Smooth muscle cell (in vitro differentiated cells): Measurements from ENCODE around the gene MAST2. TPM values are rescaled to one million over a fixed set of nuclear protein-coding genes. Genes with fewer than 3 reads are reported as not detected.

Source experiments
- DNase-seq: peaks from one replicate; lab custom pipeline; 2025; ENCODE audit not compliant: unreplicated experiment; lab: John Stamatoyannopoulos, UW
- H2AFZ ChIP-seq: fragments of 200-600 bp; sonication (generic); 2 replicates; pipeline ENCODE4 v1.6.0; 2016; ENCODE audit warnings: antibody characterized with exemption, low read depth, mild to moderate bottlenecking
- H3F3A ChIP-seq: fragments of 200-600 bp; sonication (generic); 2 replicates; pipeline ENCODE4 v1.6.0; 2017; ENCODE audit warnings: antibody characterized with exemption, low read depth
- H3K27ac ChIP-seq: fragments of 200-600 bp; sonication (generic); 2 replicates; pipeline ENCODE4 v1.5.1; 2016; ENCODE audit warnings: low read depth, mild to moderate bottlenecking
- H3K27me3 ChIP-seq: fragments of 200-600 bp; sonication (generic); 2 replicates; pipeline ENCODE4 v1.6.1; 2016; ENCODE audit warnings: low read depth, mild to moderate bottlenecking
- H3K36me3 ChIP-seq: fragments of 200-600 bp; sonication (generic); 2 replicates; pipeline ENCODE4 v1.5.1; 2016; ENCODE audit warnings: low read depth
- H3K4me1 ChIP-seq: fragments of 200-600 bp; sonication (generic); 2 replicates; pipeline ENCODE4 v1.5.1; 2016; ENCODE audit warnings: low read depth
- H3K4me2 ChIP-seq: fragments of 200-600 bp; sonication (generic); 2 replicates; pipeline ENCODE4 v1.6.0; 2016; ENCODE audit warnings: mild to moderate bottlenecking
- H3K4me3 ChIP-seq: fragments of 200-600 bp; sonication (generic); 2 replicates; pipeline ENCODE4 v1.5.1; 2016; ENCODE audit warnings: mild to moderate bottlenecking
- H3K79me2 ChIP-seq: fragments of 200-600 bp; sonication (generic); 2 replicates; pipeline ENCODE4 v1.6.0; 2016; ENCODE audit warnings: low read depth, mild to moderate bottlenecking
- H3K9ac ChIP-seq: fragments of 200-600 bp; sonication (generic); 2 replicates; pipeline ENCODE4 v1.6.0; 2016; ENCODE audit warnings: low read depth
- H3K9me3 ChIP-seq: fragments of 200-600 bp; sonication (generic); replicated peaks from 2 replicates; pipeline ENCODE4 v1.5.1; 2016; ENCODE audit warnings: low read depth
- H4K20me1 ChIP-seq: fragments of 200-600 bp; sonication (generic); 2 replicates; pipeline ENCODE4 v1.6.0; 2016; ENCODE audit warnings: low read depth
- WGBS: methylation state at CpG from one replicate; pipeline ENCODE4 v1.1.7; 2016; ENCODE audit warnings: low lambda C conversion rate; 5-methylcytosine and 5-hydroxymethylcytosine counted together
- polyA plus RNA-seq: library from polyadenylated mRNA; unstranded; fragments of >200 nt; fragmentation: Nextera tagmentation; extraction: Ambion mirVana; gene quantifications from 2 replicates; pipeline ENCODE4 v1.2.1, GENCODE V29; 2016
- total RNA-seq: library from RNA; depleted of rRNA; stranded (reverse); fragments of >200 nt; gene quantifications from 2 replicates; pipeline ENCODE4 v1.2.3, GENCODE V29; 2014
- TF ChIP-seq, protein P1 (sequence below): fragments of 200-600 bp; sonication (generic); IDR thresholded peaks from 2 replicates; pipeline ENCODE4 v1.5.1; 2017; ENCODE audit warnings: borderline replicate concordance, mild to moderate bottlenecking, antibody characterized with exemption; ENCODE audit not compliant: insufficient read depth, poor library complexity, severe bottlenecking

Gene MAST2
- total and polyA plus RNA-seq, 2 experiments from 2014 or later: 18.4 to 26.2 TPM

DNA sequence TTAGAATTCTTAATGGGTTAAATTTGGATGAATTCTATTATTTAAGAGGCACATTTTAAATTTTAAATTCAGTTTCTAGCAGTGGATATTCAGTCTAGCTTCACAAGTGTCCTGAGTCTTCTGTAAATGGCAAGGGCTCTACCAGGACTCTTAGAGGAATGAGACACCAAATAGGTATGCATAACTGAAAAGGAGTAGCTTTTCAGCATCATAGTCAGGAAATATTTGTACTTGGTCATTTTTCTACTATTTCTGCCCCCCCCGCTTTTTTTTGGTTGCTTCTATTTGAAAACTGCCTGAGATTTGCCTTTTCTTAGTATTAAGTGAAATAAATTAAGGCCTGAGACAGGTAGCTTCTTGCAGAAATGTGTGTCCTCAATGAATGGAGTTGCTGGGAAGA, 80.2 kb downstream of the MAST2 start:
- H3K4me2 ChIP-seq: no peak overlapping the region
- no peak for DNase-seq
- peaks cover 6% of the 10 kb centered on the region for H3K4me1 ChIP-seq
- H3K9me3 ChIP-seq: no peaks in the 10 kb centered on the region
- H3K9ac ChIP-seq: no peak overlapping the region
- no peaks in the 10 kb centered on the region for H3K36me3 ChIP-seq
- 75% methylated on average over 1 of the region's 1 CpG for WGBS
- H3F3A ChIP-seq: peaks cover 4% of the 10 kb centered on the region
- H3K4me3 ChIP-seq: no peak overlapping the region
- H4K20me1 ChIP-seq: no peaks in the 10 kb centered on the region
- H3K27me3 ChIP-seq: no peaks in the 10 kb centered on the region
- TF ChIP-seq, protein P1, sequence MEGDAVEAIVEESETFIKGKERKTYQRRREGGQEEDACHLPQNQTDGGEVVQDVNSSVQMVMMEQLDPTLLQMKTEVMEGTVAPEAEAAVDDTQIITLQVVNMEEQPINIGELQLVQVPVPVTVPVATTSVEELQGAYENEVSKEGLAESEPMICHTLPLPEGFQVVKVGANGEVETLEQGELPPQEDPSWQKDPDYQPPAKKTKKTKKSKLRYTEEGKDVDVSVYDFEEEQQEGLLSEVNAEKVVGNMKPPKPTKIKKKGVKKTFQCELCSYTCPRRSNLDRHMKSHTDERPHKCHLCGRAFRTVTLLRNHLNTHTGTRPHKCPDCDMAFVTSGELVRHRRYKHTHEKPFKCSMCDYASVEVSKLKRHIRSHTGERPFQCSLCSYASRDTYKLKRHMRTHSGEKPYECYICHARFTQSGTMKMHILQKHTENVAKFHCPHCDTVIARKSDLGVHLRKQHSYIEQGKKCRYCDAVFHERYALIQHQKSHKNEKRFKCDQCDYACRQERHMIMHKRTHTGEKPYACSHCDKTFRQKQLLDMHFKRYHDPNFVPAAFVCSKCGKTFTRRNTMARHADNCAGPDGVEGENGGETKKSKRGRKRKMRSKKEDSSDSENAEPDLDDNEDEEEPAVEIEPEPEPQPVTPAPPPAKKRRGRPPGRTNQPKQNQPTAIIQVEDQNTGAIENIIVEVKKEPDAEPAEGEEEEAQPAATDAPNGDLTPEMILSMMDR: no peak
- no peak overlapping the region for H2AFZ ChIP-seq
- H3K79me2 ChIP-seq: peaks cover 7% of the 10 kb centered on the region
- no peak overlapping the region for H3K27ac ChIP-seq

DNA sequence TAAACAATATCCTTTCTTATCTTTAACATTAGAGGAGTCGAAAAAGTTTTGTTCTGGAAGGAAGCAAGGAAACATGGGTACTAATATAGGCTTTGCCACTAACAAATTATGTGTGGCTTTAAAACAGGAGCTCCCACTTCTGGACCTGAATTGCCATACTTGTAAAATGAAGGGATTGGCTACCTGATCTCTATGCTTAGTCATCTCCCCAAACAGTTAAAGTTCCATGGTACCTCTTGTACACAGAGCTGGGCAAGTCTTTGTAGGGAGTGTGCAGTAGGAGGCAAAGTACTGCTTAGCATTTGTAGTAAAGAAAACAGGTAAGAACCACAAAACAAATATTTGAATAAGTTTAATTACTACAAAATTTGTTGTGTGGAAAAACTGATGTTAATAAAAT, 81.3 kb downstream of the MAST2 start:
- TF ChIP-seq, protein P1: no peak
- H3K9ac ChIP-seq: no peak overlapping the region
- no peak overlapping the region for H3K4me3 ChIP-seq
- H3K27ac ChIP-seq: no peak overlapping the region
- no peak overlapping the region for H2AFZ ChIP-seq
- 53% methylated on average over 1 of the region's 1 CpG for WGBS
- no peak overlapping the region for H3K4me2 ChIP-seq
- H3F3A ChIP-seq: peaks cover 4% of the 10 kb centered on the region
- no peaks in the 10 kb centered on the region for H3K36me3 ChIP-seq
- H3K79me2 ChIP-seq: peaks cover 14% of the 10 kb centered on the region
- H3K27me3 ChIP-seq: no peaks in the 10 kb centered on the region
- no peaks in the 10 kb centered on the region for H3K9me3 ChIP-seq
- H3K4me1 ChIP-seq: peaks cover 6% of the 10 kb centered on the region
- H4K20me1 ChIP-seq: no peaks in the 10 kb centered on the region
- DNase-seq: no peak

DNA sequence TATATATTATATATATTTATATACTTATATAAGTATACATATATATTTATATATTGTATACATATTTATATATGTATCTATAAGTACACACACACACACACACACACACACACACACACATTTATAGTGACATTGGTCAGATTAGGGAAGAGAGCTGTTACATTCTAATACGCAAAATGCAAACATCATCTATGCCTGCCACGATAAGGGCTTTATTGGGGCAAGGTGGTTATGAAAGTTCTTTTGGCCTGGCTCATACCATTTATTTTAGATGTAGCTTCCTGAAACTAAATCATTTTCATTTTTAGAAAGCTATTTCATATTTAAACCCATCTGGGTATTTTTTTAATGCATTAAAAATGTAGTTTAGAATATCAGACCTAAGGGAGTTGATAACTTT, 82.8 kb downstream of the MAST2 start:
- Histone ChIP-seq H3K4me2 (no peak overlapping the region), H3K27me3 (no peaks in the 10 kb centered on the region), H3K9ac (no peak overlapping the region), H3K4me1 (peaks cover 3% of the 10 kb centered on the region), H3K27ac (no peak overlapping the region), H3K79me2 (peaks cover 21% of the 10 kb centered on the region), H2AFZ (no peak overlapping the region), H4K20me1 (no peaks in the 10 kb centered on the region), H3K4me3 (no peak overlapping the region), H3K36me3 (no peaks in the 10 kb centered on the region), H3K9me3 (no peaks in the 10 kb centered on the region), H3F3A (peaks cover 6% of the 10 kb centered on the region)
- TF ChIP-seq, protein P1: no peak
- no peak for DNase-seq
- 100% methylated on average over 2 of the region's 2 CpGs for WGBS

DNA sequence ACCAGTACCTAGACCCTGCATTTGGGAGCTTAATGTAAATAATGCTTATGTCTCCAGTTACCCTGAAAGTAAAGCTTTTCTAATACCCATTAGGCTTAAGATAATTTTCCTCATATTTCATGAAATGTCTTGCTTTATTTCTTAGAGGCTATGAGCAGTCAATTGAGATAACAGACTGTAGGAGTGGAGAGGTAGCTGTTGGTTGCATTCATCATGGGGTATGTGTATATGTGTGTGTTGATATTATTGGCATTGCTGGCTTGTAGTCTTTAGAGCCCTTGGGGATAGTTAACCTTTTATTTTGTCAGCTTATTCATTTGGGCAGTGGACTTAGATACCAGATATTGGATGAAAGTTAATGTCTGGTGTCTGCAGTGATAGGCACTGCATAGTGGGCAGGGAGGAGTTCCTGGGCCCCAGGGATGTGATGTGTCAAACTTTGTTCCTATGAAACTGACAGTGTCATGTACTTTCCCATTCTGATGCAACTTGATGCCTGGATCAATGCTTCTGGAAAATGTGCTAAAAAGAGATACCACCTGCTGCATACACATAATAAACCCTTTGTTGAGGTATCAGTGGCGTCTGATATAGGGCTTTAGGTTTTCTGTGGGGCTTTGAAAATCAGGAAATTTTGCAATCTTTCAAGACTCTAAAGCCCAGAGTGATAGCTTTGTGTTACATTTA, 83.9 kb downstream of the MAST2 start:
- no peak overlapping the region for H3K4me2 ChIP-seq
- peaks cover 6% of the 10 kb centered on the region for H3K4me1 ChIP-seq
- no peaks in the 10 kb centered on the region for H3K27me3 ChIP-seq
- no peaks in the 10 kb centered on the region for H3K9me3 ChIP-seq
- no peak for DNase-seq
- H3F3A ChIP-seq: peaks cover 4% of the 10 kb centered on the region
- no peaks in the 10 kb centered on the region for H4K20me1 ChIP-seq
- WGBS: 84% methylated on average over 1 of the region's 1 CpG
- no peak overlapping the region for H2AFZ ChIP-seq
- TF ChIP-seq, protein P1: no peak
- no peaks in the 10 kb centered on the region for H3K36me3 ChIP-seq
- no peak overlapping the region for H3K9ac ChIP-seq
- H3K79me2 ChIP-seq: peaks cover 21% of the 10 kb centered on the region
- no peak overlapping the region for H3K4me3 ChIP-seq
- H3K27ac ChIP-seq: no peak overlapping the region
